ENCODE results near the gene STXBP1. TPM values are rescaled to one million over a fixed set of nuclear protein-coding genes. Genes with fewer than 3 reads are reported as not detected.

The STXBP1 gene
- total and polyA plus RNA-seq, 2 of the 8 experiments (the other 6 are each of a cell fraction or from before 2014, with no cell fraction given) = 11.5 to 60.9 TPM

DNA sequence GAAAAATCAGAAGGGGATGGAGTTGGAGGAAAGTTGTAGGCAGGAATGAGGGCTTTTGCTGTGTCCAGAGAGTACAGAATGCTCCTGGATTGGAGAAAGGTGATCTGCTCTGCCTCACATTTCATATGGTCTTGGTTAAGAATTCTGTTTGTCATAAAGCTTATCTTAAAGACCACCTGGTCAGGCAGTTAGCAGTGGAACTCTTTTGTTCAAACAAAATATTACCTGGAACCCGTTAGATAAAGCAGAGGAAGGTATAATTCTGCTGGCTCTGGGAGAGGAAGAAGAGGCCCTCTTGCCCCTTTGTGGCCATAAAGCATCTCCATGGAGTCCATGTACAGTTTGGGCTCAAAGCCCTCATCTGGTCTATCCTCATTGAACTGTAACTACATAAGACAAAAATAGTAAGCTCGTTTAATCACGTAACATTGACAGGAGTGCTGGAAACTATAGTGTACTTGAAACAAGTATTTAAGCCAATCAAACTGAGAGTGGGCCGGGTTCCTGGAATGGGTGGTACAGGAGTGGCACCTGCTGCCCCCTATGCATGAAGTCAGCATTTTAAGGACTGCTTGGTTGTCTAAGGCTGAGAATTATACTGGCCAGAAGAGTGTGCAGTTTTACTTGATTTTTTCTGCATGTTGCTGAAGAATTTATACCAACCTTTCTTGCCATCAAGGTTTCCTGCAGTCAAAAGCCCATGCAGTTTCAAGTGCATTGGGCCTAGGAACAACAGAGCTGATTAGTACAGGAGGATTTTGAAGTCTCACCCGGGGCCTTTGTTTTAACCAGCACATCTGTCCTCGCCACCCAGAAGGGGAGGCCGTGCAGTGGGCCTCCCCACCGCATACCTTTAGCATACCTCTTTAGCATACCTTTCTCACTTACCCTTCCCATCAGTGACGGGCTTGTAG, 39.9 kb downstream of the STXBP1 start:
- H2BK12ac ChIP-seq (ENCODE audit: low read depth, low read length) = no peak overlapping the region
- no peaks in the 10 kb centered on the region for H3K27me3 ChIP-seq (replicated peaks in 1 of 4; ENCODE audit: control insufficient read depth in 3 of 4, extremely low read depth in 1 of 4, insufficient read depth in 3 of 4, low read length in 3 of 4)
- no peak overlapping the region for H2AK5ac ChIP-seq (ENCODE audit: low read depth, low read length)
- ChIA-PET POLR2A (ENCODE audit: partially characterized antibody) (interaction anchor here (1.5 kb wide), 1 partner anchor 112 kb away, joined by 4 read pairs; no protein-coding TSS in a partner anchor), CTCF (ENCODE audit: partially characterized antibody) (interaction anchor here (0.7 to 2.1 kb wide), 13 partner anchors 11 to 304 kb away, joined by 3 to 14 read pairs (median 3); partner anchors contain the start of gene TOR2A)
- H3K36me3 ChIP-seq (ENCODE audit: control insufficient read depth in 2 of 4, insufficient read depth in 4 of 4, low read length in 3 of 4) = 0 out of 8 replicates have a peak, but pooled peaks cover 0 to 4% (median 0%) of the 10 kb centered on the region in 4 experiments
- no peak overlapping the region for H3K4me2 ChIP-seq (ENCODE audit: insufficient read depth in 1 of 2, low read depth in 2 of 2, low read length in 2 of 2)
- H4K8ac ChIP-seq (ENCODE audit: extremely low read depth, insufficient read depth, low read length) = no peak overlapping the region
- H2BK120ac ChIP-seq (replicated peaks; ENCODE audit: low read depth, low read length) = no peak overlapping the region
- H4K20me1 ChIP-seq (replicated peaks in 1 of 2; ENCODE audit: control insufficient read depth in 1 of 2, insufficient read depth in 2 of 2, low read length in 2 of 2) = no peaks in the 10 kb centered on the region
- FAIRE-seq (no peak), DNase-seq (ENCODE audit: low read depth in 1 of 2, low spot score in 2 of 2) (no peak)
- H3K79me2 ChIP-seq (ENCODE audit: control insufficient read depth in 1 of 2, insufficient read depth in 2 of 2, low read length in 2 of 2) = 0 out of 4 replicates have a peak, but pooled peaks cover 0 to 3% of the 10 kb centered on the region in 2 experiments
- peak; percentile 30; the same call in 1 of the 2 replicates for TF ChIP-seq TEAD4 (IDR thresholded peaks at IDR 0.05; ENCODE audit: low read depth, low read length)
- TF ChIP-seq CHD2 (IDR thresholded peaks at IDR 0.05; ENCODE audit: low read length) = no peak
- no peak overlapping the region for H2BK5ac ChIP-seq (ENCODE audit: low read depth, low read length)
- H2AFZ ChIP-seq (ENCODE audit: low read length) = no peak overlapping the region
- H4K91ac ChIP-seq (replicated peaks; ENCODE audit: insufficient read length, low read length) = no peak overlapping the region
- H2BK20ac ChIP-seq (ENCODE audit: low read length) = no peak overlapping the region
- no peak overlapping the region for H2BK15ac ChIP-seq (ENCODE audit: low read length)
- peaks cover 0 to 25% (median 9%) of the 10 kb centered on the region in 4 experiments; a peak in 4 of 7 replicates for H3K4me1 ChIP-seq (replicated peaks in 1 of 4; ENCODE audit: control insufficient read depth in 3 of 4, insufficient read depth in 4 of 4, low read length in 3 of 4)
- peaks cover 2% of the 10 kb centered on the region; the same call in 1 of the 2 replicates for H3K23me2 ChIP-seq (ENCODE audit: low read depth, low read length)
- no peaks in the 10 kb centered on the region for H3K9me3 ChIP-seq (ENCODE audit: insufficient read depth in 2 of 2, low read depth in 1 of 2, low read length in 1 of 2)
- 79% methylated on average over 9 of the region's 9 CpGs; no CpG with 5 or more reads in 1 of the 2 experiments for WGBS, 2 experiments (ENCODE audit: extremely low coverage in 1 of 2, insufficient coverage in 1 of 2, insufficient read length in 1 of 2, insufficient replicate concordance in 2 of 2, low coverage in 1 of 2, low lambda C conversion rate in 2 of 2, missing lambda C conversion rate in 1 of 2)
- H3K79me1 ChIP-seq (ENCODE audit: low read depth, low read length) = no peaks in the 10 kb centered on the region; the same call in 1 of the 2 replicates
- no peak overlapping the region for H3K4ac ChIP-seq (replicated peaks; ENCODE audit: insufficient read length, low read depth, low read length)
- H3K23ac ChIP-seq (ENCODE audit: insufficient read length) = no peak overlapping the region
- peak overlapping the region; percentile 7 for H3K56ac ChIP-seq (replicated peaks; ENCODE audit: insufficient read length, low read depth, low read length)
- H3K4me3 ChIP-seq (ENCODE audit: extremely low read depth in 1 of 4, insufficient read depth in 2 of 4, low read depth in 3 of 4, low read length in 4 of 4) = no peak overlapping the region
- H3K14ac ChIP-seq (ENCODE audit: insufficient read length) = no peak overlapping the region
- H3K18ac ChIP-seq (ENCODE audit: extremely low read depth, low read length) = no peak overlapping the region
- H3K27ac ChIP-seq (ENCODE audit: low read depth, low read length) = no peak overlapping the region
- no peak overlapping the region for H4K5ac ChIP-seq (ENCODE audit: insufficient read length, low read depth, low read length)
- no peak overlapping the region for H3K9ac ChIP-seq (replicated peaks in 1 of 4; ENCODE audit: extremely low read depth in 1 of 4, low read depth in 3 of 4, low read length in 3 of 4)
